ENCODE results near the gene CCNE1.
"Not testable (repeated sequence)": the region's sequence is repeated elsewhere in the genome, so short reads cannot be mapped to it uniquely, and the experiment has no call there.

Gene CCNE1

DNA sequence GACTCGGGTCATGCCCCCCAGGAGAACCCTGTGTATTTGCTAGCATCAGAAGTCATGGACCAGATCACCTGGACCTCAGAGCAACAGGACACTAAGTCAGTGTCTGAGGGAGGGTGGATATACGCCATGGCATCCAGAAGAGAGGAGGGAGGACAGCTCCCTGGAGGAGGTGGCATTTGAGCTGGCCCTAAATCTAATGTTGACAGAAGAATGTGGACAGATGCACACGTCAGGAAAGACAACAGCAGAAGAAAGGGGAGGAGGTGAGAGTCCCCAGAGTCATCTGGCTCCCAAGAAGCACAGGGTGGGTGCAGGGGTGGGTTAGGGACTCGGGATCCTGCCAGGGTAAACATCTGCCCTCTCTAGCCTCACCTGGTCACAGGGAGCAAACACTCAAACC, 24.5 kb upstream of the CCNE1 start:
- DNase-seq (ENCODE audit: low spot score), result no peak

DNA sequence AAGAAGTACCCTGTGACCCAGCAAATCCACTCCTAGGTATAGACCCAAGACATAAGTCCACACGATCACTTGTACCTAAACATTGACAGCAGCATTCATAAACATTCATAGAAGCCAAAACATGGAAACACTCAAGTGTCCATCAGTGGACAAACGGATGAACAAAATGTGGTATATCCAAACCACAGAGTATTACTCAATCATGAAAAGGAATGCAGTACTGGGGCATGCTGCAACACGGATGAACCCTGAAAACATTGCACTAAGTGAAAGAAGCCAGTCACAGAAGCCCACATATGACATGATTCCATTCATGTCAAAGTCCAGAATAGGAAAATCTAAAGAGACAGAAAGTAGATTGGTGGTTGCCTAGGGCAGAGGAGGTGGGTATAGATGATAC, 22.8 kb upstream of the CCNE1 start:
- no peak for DNase-seq (ENCODE audit: low spot score)

DNA sequence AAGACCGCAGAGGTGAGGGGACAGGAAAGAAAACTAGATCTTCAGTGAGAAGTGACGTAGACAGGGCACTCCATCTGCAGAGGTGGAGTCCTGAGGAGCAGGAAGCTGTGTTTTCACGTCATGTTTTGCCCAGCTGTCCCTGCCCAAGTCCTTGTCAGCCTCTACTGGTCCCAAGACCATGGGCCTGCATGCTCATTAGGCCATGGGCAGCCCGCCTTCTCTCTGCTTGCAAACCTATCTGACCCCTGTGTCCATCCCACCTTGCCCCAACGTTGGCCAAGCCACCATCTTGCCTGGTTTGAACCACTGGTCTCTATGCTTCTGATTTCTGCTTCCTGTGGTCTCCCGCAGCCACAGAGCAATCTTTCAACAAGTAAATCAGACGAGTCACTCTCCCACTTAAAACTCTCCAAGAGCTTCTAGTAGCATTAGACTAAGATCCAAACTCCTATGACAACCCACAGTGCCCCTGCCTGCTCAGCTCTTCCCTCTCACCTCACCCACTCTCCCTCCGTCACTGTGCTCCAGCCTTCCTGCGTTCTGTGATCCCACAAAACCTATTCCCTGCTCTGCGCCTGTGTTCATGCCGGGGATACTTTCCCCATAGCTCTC, 18.6 kb upstream of the CCNE1 start:
- no peak for DNase-seq (ENCODE audit: low spot score)

DNA sequence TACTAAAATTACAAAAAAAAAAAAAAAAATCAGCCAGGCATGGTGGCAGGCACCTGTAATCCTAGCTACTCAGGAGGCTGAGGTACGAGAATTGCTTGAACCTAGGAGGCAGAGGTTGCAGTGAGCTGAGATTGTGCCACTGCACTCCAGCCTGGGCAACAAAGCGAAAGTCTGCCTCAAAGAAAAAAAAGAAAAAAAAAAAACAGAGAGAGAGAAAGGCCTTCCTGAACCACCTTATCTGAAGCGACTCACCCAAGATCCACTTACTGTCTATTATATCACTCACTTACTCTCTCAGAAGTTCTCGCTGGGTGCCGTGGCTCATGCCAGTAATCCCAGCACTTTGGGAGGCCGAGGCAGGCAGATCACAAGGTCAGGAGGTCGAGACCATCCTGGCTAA, 17.3 kb upstream of the CCNE1 start:
- DNase-seq (ENCODE audit: low spot score), result not testable (repeated sequence)

DNA sequence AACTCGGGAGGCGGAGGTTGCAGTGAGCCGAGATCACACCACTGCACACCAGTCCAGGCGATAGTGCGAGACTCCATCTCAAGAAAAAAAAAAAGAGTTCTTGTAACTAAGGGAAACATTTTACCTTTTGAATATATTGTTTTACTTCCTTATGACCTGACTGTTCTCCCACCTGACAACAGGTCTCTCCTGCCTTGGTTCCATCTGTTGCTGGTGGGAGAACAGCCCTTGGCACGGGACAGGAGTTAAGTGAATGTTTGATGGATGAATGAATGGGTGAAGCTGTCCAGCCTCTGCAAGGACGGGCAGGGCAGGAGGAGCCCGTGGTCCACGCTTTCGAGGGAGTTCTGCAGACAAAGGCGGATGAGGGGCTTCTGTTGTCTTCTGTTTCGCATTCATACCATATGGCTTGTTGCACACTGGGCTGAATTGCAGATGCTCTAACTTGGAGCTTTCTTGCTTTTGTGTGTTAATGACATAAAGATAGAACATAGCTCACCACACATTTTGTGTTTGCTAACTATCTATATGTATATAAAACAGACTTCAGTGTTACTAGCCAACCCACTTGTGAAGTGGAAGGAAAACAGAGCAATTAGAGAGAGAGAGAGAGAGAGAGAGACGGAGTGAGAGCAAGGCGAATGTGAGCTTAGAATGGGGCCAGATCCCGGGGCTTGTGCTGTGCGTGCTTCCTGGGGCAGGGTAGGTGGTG, 16.2 kb upstream of the CCNE1 start:
- no peak for DNase-seq (ENCODE audit: low spot score)

DNA sequence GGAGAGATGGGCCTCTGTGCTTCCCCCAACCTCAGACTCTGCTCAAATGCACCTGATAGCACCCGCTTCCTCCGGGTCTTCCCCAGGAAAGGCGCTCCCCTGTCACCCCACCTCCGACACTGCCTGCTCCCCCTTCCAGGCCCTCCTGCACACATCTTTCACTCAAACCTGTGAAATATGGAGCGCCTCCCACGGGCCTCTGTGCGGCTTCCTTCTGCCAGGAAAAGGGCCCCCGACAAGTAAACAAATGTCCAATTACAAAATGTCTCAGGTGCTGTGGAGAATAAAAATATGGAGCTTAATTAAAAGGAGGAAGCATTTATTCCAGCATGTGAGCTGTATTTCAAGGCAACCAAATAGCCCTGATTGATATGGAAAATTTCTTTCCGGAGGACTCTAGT, 15.6 kb upstream of the CCNE1 start:
- DNase-seq (ENCODE audit: low spot score), result no peak

DNA sequence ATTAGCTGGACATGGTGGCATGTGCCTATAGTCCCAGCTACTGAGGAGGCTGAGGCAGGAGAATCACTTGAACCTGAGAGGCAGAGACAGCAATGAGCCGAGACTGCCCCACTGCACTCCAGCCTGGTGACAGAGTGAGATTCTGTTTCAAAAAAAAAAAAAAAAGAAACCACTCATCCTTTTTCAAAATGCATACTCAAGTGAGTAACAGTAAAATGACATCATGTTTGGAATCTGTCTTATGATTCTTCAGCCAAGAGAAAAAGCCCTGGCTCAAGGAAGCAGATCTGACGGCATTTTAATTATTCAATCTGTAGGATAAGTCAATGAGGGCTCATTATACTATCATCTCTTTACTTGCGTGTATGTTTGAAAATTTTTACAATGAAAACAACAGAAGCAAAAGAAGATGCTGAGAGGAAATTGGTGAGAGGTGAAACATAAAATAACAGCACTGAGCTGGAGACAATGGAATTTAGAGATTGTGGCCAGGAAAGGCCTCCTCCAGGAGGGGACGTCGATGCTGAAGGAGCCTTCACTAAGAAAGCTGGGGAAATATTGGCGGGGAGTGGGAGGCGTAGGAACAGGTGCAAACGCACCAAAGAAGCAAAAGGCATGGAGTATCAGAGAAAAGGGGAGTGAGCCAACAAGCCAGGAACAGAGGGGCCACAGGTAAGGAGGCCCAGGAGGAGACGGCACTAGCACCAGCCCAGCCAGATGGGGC, 12.9 kb upstream of the CCNE1 start:
- DNase-seq (ENCODE audit: low spot score), result no peak

DNA sequence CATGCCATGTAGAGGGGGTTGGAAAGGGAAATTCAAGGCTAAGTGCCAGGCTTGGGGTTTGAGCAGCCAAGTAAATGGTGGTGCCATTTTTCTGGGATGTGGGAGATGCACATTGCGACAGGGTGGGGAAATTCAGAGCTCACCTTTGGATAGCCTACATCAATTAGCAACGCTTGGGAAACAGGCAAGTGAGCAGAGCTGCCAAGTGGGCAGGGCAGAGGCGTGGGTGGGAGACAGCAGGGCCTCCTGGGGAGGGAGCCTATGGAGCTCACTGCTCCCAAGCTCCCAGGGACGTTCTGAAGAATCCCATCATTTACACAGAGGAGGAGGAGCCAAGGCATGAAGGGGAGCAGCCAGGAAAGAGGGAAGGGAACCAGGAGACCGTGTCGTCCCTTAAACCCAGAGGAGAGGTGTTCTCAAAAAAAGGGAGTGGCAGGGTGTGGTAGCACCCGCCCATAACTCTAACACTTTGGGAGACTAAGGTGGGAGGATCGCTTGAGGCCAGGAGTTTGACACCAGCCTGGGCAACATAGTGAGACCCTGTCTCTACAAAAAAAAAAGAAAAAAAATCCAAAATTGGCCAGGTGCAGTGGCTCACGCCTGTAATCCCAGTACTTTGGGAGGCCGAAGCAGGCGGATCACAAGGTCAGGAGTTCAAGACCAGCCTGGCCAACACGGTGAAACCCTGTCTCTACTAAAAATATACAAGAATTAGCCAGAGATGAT, 11.5 kb upstream of the CCNE1 start:
- DNase-seq (ENCODE audit: low spot score), result no peak

DNA sequence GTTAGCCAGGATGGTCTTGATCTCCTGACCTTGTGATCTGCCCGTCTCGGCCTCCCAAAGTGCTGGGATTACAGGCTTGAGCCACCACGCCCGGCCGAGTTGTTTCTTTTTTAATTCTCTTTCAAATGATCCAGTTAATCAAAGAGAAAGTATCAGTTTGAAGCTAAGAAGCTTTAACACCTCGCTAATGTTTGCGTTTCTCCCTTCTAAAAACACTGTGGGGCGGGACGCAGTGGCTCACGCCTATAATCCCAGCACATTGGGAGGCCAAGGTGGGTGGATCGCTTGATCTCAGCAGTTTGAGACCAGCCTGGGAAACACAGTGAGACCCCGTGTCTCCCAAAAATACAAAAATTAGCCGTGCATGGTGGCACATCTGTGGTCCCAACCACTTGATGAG, 7.8 kb upstream of the CCNE1 start:
- DNase-seq (ENCODE audit: low spot score), result not testable (repeated sequence)

DNA sequence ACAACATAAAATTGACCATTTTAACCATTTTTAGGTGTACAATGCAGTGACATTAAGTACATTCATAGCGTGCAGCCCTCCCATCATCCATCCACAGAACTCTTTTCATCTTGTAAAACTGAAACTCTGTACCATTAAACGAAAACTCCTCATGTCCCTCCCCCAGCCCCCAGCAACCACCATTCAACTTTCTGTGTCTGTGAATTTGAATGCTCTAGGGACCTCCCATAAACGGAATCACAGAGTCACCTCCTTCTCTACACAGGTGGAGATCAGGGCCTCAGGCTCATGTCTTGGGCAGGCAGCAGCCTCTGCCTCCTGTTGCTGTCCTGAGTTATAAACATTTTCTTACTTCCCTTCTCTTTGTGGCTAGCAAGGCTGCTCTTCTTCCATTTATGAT, 7.3 kb upstream of the CCNE1 start:
- no peak for DNase-seq (ENCODE audit: low spot score)

DNA sequence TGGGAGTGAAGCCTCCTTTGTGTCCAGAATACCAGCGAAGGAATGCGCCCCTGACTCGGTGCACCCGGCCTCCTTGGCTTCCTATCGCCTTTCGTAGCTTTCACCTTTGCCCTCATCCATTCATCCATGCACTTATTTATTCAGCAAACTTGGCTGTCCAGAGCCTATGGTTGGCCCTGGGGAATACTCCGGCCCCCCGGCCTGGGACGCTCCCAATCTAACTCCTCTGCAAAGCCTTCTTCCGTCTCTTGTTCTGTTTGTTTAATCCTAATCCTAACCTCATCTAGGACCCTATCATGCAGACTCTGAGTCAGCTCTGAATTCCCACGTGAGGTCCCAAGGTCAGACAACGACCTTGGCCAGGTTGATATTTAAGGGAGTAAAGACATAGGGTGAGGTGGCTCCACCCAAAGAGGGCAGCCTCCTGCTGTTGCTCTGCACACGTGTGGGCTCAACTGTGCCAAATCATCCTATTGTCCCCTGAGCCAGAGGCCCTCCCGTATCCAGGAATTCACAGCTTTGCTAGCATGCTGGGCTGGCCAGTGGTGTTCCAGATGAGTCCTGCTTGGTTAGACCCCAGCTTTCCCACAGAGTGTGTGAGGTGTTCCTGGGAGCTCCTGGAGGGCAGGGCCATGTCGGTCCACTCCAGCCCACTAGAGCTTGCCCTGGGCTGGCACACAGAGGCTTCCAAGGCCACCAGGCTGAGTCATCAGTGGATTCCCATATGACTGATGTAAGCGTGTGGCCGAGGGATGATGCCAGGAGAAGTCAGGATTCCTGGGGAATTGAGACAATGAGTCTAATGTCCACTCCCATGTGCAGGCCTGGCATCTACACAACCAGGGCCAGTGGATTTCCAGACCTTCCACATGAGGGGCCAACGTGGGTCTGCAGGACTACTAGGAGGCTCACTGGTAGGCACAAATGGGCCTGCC, 6.5 kb upstream of the CCNE1 start:
- no peak for DNase-seq (ENCODE audit: low spot score)

DNA sequence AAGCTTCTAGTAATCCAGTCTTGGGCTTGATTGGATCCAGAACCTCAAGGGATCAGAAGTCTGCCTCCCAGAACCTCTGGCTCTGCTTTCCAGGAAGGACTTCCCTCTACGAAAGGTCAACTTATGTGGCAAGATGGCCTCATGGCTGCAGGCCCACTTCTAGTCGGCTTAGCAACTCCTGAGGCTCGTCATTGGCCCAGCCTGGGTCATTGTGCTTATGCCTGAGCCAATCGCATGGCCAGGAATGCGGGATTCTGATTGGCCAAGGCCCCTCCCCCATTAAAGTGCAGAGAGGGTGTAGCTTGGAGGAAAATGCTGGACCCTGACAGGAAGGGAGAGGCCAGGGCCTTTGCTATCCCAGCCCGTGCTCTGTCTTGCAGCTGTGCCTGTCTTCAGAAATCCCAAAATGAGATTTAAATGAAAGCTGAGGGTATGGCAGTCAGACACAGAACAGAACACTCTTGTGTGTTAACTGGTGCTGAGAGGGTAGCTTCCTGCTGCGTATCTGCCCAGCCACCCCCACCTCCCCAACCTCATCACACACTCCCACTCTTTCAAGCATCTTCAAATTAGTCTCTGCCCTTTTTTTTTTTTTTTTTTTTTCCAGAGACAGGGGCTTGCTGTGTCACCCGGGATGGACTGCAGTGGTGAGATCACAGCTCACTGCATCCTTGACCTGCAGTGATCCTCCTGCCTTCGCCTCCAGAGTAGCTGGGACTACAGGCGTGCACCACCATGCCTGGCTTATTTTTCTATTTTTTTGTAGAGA, 5.5 kb upstream of the CCNE1 start:
- DNase-seq (ENCODE audit: low spot score), result no peak

DNA sequence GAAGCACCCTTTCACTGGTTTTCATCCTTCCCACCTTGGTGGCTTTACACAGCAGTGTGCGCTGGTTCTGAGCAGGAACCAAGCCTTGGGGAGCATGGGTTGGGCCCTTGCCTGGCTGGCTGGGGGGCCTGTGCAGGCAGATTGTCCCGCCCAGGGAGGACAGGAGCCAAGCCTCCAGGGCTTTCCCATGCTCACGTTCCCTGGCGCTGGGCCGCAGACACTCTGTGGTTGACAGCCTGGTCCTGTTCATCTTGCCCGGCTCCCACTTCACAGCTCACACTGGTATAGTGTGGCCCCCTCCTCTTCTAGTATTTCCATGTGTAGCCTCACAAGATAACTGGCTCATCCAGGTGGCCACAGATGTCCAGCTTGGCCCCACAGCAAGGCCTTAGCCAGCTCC, 4.6 kb upstream of the CCNE1 start:
- DNase-seq (ENCODE audit: low spot score), result no peak

DNA sequence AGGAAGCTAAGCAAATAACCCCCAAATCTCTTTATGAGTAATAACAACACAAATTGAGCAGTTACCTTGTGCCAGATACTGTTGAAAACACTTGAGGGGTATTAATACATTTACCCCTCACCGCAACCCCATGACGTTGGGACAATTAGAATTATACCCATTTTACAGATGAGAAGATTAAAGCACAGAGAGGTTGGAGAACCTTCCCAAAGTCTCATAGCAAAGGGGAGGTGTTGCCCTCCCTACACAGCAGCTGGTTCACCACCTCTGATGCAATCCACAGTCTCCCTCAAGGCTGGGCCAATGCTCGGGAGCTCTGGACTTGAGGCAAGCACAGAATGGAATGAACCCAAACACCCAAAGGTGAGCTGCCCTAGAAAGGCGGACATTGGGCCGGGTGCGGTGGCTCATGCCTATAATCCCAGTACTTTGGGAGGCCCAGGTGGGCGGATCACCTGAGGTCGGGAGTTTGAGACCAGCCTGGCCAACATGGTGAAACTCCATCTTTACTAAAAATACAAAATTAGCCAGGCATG, 3.9 kb upstream of the CCNE1 start:
- DNase-seq (ENCODE audit: low spot score), result no peak

DNA sequence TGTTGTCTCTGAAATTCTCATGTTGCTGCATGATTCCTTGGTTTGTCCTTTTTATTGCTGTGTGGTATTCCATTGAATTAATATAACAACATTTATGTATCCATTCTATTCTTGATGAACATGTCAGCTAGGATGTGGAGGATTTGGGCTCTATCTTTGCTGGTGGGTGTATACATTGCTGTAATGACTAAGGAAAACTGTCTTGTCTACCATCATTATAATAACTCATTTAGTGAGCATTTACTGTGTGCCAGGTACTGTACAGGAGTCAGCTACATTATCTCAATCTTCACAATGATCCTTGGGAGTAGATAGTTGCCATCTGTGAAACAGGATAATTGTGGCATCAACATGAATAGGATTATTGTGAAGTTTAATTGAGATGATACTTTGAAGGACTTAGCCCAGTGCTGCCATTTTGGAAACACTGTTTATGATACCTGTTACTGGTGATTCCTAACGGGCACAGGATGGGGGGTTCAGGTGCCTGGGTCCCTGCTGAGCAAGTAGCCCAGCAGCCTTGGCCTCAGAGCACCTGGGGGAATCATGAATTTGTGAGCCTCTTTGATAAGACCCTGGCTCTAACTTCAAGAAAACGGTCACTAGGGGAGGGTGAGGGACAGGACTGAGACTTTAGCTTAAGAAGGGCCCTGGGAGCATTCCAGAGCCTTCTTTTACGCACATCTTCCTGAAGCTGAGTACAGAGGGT, 1.8 kb upstream of the CCNE1 start:
- DNase-seq (ENCODE audit: low spot score), result no peak

DNA sequence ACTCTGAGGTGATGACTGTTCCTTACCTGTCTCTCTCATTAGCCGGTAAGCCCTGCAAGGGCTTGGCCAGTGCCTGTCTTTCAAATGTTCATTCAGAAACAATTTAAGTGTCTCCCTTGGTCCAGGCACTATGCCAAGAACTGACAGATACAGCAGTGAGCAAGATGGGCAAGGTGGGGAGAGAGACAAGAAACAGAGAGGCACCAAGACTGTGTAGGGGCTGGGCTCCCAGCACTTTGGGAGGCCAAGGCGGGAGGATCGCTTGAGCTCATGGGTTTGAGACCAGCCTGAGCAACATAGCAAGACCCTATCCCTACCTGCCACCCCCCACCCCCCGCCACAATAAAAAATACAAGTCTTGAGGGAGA, 1.3 kb upstream of the CCNE1 start:
- DNase-seq (ENCODE audit: low spot score), result no peak

DNA sequence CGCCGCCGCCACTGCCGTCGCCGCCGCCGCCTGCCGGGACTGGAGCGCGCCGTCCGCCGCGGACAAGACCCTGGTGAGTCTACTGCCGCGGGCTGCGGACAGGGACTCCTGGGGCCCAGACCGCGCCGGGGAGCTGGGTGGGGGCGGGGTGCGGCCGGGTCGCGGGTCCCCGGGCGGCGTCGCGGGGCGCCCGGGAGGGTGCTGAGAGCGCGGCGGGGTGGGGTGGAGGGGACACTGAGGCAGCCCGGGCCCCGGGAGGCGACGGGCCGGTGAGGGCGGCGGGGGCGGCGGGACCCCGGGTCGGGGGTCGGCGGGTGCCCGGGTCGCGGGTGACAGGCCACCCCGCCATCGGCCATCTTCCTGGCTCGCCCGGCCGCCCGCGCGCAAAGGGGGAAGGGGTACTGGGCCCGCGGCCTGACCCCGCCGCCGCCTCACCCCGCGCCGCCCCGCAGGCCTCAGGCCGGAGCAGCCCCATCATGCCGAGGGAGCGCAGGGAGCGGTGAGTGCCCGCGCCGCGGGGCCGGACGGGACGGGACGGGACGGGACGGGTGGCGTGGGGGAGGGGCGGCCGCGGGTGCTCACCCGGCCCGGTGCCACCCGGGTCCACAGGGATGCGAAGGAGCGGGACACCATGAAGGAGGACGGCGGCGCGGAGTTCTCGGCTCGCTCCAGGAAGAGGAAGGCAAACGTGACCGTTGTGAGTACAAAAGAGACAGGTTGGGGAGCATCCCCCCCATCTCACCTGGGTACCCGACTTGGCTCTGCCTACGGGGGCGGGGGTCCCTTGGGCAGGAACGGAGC, 489 bp downstream of the CCNE1 start:
- no peak for DNase-seq (ENCODE audit: low spot score)

DNA sequence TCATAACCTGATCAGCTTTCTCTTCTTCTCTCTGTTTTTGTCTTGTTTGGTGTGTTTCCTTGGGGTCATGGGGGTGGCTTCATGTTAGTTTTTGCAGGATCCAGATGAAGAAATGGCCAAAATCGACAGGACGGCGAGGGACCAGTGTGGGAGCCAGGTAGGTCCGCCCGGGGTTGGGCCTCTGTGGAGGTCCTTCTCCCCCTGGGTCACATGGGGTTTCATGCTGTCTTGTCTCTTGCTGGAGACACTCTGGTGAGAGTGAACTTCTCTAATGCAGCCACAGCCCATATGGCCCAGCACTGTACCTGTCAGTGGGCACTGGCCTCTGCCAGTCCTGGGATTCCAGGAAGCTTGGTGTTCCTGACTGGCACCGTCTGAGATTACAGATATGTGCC, 1.1 kb downstream of the CCNE1 start:
- DNase-seq (ENCODE audit: low spot score), result no peak

DNA sequence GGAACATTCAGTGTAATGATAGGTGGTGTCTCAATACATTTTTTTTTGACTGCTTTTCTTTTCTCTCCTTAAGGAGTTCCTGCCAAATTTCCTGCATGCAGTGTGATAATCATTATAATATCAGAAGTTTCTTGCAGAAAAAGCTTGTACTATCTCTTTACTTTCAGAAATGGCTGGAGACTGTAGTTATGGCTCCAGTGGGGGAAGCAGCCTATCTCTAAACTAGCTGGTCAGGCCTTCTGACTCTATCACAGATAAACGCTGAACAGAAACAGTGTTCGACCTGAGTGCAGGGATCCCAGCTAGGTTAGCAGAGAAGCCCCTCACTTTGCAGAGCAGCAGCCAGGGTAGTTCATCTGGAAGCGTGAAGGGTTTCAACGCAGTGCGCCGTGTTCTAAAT, 1.9 kb downstream of the CCNE1 start:
- no peak for DNase-seq (ENCODE audit: low spot score)
